GM19238 (cell line): ENCODE measurements around the gene KLHL29.

Experiments used
- DNase-seq: peaks from one replicate; pipeline ENCODE4 v3.0.0; 2011; ENCODE audit warnings: low spot score; ENCODE audit not compliant: insufficient read length

Gene KLHL29

GRCh38 chr2:23692263-23692662 is 307.3 kb downstream of the KLHL29 start:
- no peak for DNase-seq

GRCh38 chr2:23692851-23693605 is 308.0 kb downstream of the KLHL29 start:
- DNase-seq = no peak

GRCh38 chr2:23693606-23693951 is 308.6 kb downstream of the KLHL29 start:
- no peak for DNase-seq

GRCh38 chr2:23694058-23695045 is 309.4 kb downstream of the KLHL29 start:
- no peak for DNase-seq

- DNase-seq = no peak
These were observed 310.4 kb downstream of the KLHL29 start for GRCh38 chr2:23695214-23695889.

- DNase-seq = no peak
These were observed 311.1 kb downstream of the KLHL29 start for GRCh38 chr2:23695890-23696751.

GRCh38 chr2:23696752-23697045 is 311.7 kb downstream of the KLHL29 start:
- DNase-seq = no peak

GRCh38 chr2:23697256-23698075 is 312.5 kb downstream of the KLHL29 start:
- no peak for DNase-seq

GRCh38 chr2:23698116-23698693 is 313.2 kb downstream of the KLHL29 start:
- DNase-seq = no peak

GRCh38 chr2:23698721-23699579 is 314.0 kb downstream of the KLHL29 start:
- no peak for DNase-seq

GRCh38 chr2:23699580-23699925 is 314.6 kb downstream of the KLHL29 start:
- DNase-seq = no peak

GRCh38 chr2:23700627-23701026 is 315.6 kb downstream of the KLHL29 start:
- DNase-seq = no peak

GRCh38 chr2:23703037-23703582 is 318.1 kb downstream of the KLHL29 start:
- DNase-seq = no peak

- no peak for DNase-seq
These were observed 318.8 kb downstream of the KLHL29 start for GRCh38 chr2:23703583-23704385.

- no peak for DNase-seq
These were observed 321.0 kb downstream of the KLHL29 start for GRCh38 chr2:23705771-23706612.

- DNase-seq = no peak
These were observed 321.7 kb downstream of the KLHL29 start for GRCh38 chr2:23706613-23707078.

- no peak for DNase-seq
These were observed 322.1 kb downstream of the KLHL29 start for GRCh38 chr2:23707096-23707495.
